HepG2 (cell line): ENCODE data around the gene TRAIP. TPM values are rescaled to one million over a fixed set of nuclear protein-coding genes. Genes with fewer than 3 reads are reported as not detected.

Source experiments
- ATAC-seq: fragments of 200-7000 bp; cut with Tn5 transposase; 3 replicates; pipeline ENCODE4 v1.9.1; 2020; ENCODE audit warnings: mild to moderate bottlenecking, moderate library complexity
- BruUV-seq: library from RNA; stranded (reverse); fragments of 400-500 nt; replicated peaks from 2 replicates; lab custom pipeline; 2021; lab: Mats Ljungman, UMichigan
- CTCF ChIA-PET: fragments of 300-600 bp; formaldehyde crosslinking; extraction: SDS; loops from one replicate; lab custom pipeline; 2021; ENCODE audit warnings: low total read pairs, inconsistent platforms, low intra/inter-chr PET ratio; lab: Yijun Ruan, JAX
- POLR2A ChIA-PET: fragments of 350-600 bp; sonication (Branson Sonifier 250); formaldehyde crosslinking; loops from one replicate; lab custom pipeline; 2020; ENCODE audit warnings: antibody characterized with exemption, inconsistent platforms; lab: Yijun Ruan, JAX
- DNase-seq: peaks from one replicate; pipeline ENCODE4 v3.0.0-alpha.2; 2015; ENCODE audit warnings: low spot score
- FAIRE-seq: peaks from 3 replicates; lab custom pipeline; 2011; peaks lifted over from hg19 to GRCh38; lab: Jason Lieb, UNC
- H2AFZ ChIP-seq: one replicate; pipeline ENCODE4 v1.6.1; 2011; ENCODE audit warnings: low read length, inconsistent platforms
- H3K27ac ChIP-seq: fragments of 300-600 bp; 3 replicates; pipeline ENCODE4 v1.8.0; 2011; ENCODE audit warnings: mixed run types, mild to moderate bottlenecking, mixed read lengths, low read length, inconsistent platforms; ENCODE audit not compliant: insufficient read depth; ENCODE audit errors: extremely low read length
- H3K27me3 ChIP-seq, 2 experiments: fragments of 200-600 bp in 1 of 2; 2 replicates in 1 of 2; 3 replicates in 1 of 2; pipeline versions ENCODE4 v1.6.0 to v1.8.0; 2011; ENCODE audit warnings: low read length in 2 of 2, mild to moderate bottlenecking in 2 of 2, moderate library complexity in 2 of 2, inconsistent platforms in 1 of 2; ENCODE audit not compliant: insufficient read depth in 2 of 2, control insufficient read depth in 1 of 2
- H3K36me3 ChIP-seq, 2 experiments: fragments of 200-600 bp in 1 of 2; replicated peaks in 1 of 2; 2 replicates in 1 of 2; 3 replicates in 1 of 2; pipeline versions ENCODE4 v1.5.1 to v1.8.0; 2011; ENCODE audit warnings: low read length in 2 of 2, inconsistent platforms in 1 of 2; ENCODE audit not compliant: insufficient read depth in 2 of 2, control insufficient read depth in 1 of 2
- H3K4me1 ChIP-seq: 2 replicates; pipeline ENCODE4 v1.5.1; 2012; ENCODE audit warnings: low read length, inconsistent platforms; ENCODE audit not compliant: insufficient read depth
- H3K4me2 ChIP-seq: 2 replicates; pipeline ENCODE4 v1.6.0; 2011; ENCODE audit warnings: low read depth, low read length, inconsistent platforms
- H3K4me3 ChIP-seq, 3 experiments: fragments of 200-600 bp in 1 of 3; sonication (generic), shearing (Covaris generic) in 1 of 3; replicated peaks in 1 of 3; 2 replicates each; pipeline ENCODE4 v1.5.1; 2011 to 2016; ENCODE audit warnings: low read length in 3 of 3, inconsistent platforms in 2 of 3, low read depth in 2 of 3, mild to moderate bottlenecking in 2 of 3, control low read depth in 1 of 3, mixed read lengths in 1 of 3; ENCODE audit not compliant: insufficient read depth in 1 of 3
- H3K79me2 ChIP-seq: one replicate; pipeline ENCODE4 v1.6.1; 2011; ENCODE audit warnings: low read length, inconsistent platforms; ENCODE audit not compliant: insufficient read depth
- H3K9ac ChIP-seq: 2 replicates; pipeline ENCODE4 v1.6.0; 2011; ENCODE audit warnings: mild to moderate bottlenecking, low read depth, low read length, inconsistent platforms; ENCODE audit not compliant: insufficient read depth
- H3K9me3 ChIP-seq: 2 replicates; pipeline ENCODE4 v1.5.1; 2012; ENCODE audit warnings: mild to moderate bottlenecking, low read length
- H4K20me1 ChIP-seq: 2 replicates; pipeline ENCODE4 v1.6.0; 2011; ENCODE audit warnings: inconsistent platforms, mild to moderate bottlenecking, low read length, moderate library complexity; ENCODE audit not compliant: insufficient read depth
- BHLHE40 ChIP-seq: IDR thresholded peaks from 2 replicates; pipeline ENCODE4 v1.6.1; 2011; ENCODE audit warnings: low read length, improper control_type of control experiment
- CTCF ChIP-seq: sonication (generic); formaldehyde crosslinking; IDR thresholded peaks from 2 replicates; pipeline ENCODE4 v1.5.0; 2020; ENCODE audit warnings: mild to moderate bottlenecking, missing genetic modification reagents, moderate library complexity
- KAT2B ChIP-seq: fragments of 150-350 bp; IDR thresholded peaks from 2 replicates; pipeline ENCODE4 v1.6.1; 2014; ENCODE audit warnings: low read depth, low read length, borderline replicate concordance
- PRDM4 ChIP-seq: sonication (generic); formaldehyde crosslinking; IDR thresholded peaks from 2 replicates; pipeline ENCODE4 v1.9.0; 2021; ENCODE audit warnings: missing genetic modification reagents, borderline replicate concordance
- ZNF205 ChIP-seq: IDR thresholded peaks from 2 replicates; pipeline ENCODE4 v1.6.1; 2018; ENCODE audit warnings: missing biosample characterization, missing genetic modification reagents
- WGBS: methylation state at CpG from one replicate; pipeline ENCODE4 v1.1.6; 2017; ENCODE audit warnings: low lambda C conversion rate; 5-methylcytosine and 5-hydroxymethylcytosine counted together
- in situ Hi-C: cut with HindIII; loops from 2 replicates; pipeline ENCODE4 v1.10.0; 2017; ENCODE audit warnings: low pct_unique_long_range_greater_than_20kb; ENCODE audit not compliant: extremely low pct_ligation_motif_present
- intact Hi-C: fragments of 100-400 bp; cut with micrococcal nuclease; formaldehyde crosslinking; loops from one replicate; pipeline ENCODE4 v1.10.0; 2022; ENCODE audit not compliant: unreplicated experiment
- polyA plus RNA-seq, 8 experiments: library from polyadenylated mRNA; depleted of rRNA in 3 of 8; stranded (reverse) in 7 of 8; unstranded in 1 of 8; fragments of >200 nt; fragmentation: Illumina TruSeq in 4 of 8; extraction: Trizol in 4 of 8; gene quantifications; 2 replicates each; pipeline versions ENCODE4 v1.2.1 to v1.2.3, GENCODE V29; 2011 to 2016; ENCODE audit warnings: low read depth in 4 of 8, missing spikeins in 1 of 8, mixed read lengths in 1 of 8; ENCODE audit not compliant: insufficient read depth in 1 of 8
- total RNA-seq, 5 experiments: library from RNA; depleted of rRNA; stranded (reverse); fragments of >200 nt; fragmentation: Illumina TruSeq; extraction: Trizol; gene quantifications; 2 replicates each; pipeline ENCODE4 v1.2.3, GENCODE V29; 2016; ENCODE audit warnings: low read depth in 1 of 5

TRAIP gene
- total and polyA plus RNA-seq, 2 of the 13 experiments (the other 11 are each of a cell fraction or from before 2014, with no cell fraction given), result 13.9 to 23.9 TPM

GRCh38 chr3:49898991-49899390, 42.6 kb upstream of the TRAIP start:
- CTCF ChIA-PET, result no interaction called here
- BruUV-seq, result no TSS peak
- FAIRE-seq, result no peak
- no peak overlapping the region for H3K9ac ChIP-seq
- TF ChIP-seq ZNF205 (no peak), KAT2B (no peak), PRDM4 (CRISPR knock-in tag) (no peak), CTCF (peak; percentile 41), BHLHE40 (0 out of 2 replicates have a peak, but pooled peaks have one; percentile 32)
- TF ChIP-seq, all 625 proteins: peak for 2
- H2AFZ ChIP-seq, result no peak overlapping the region
- DNase-seq (no peak), ATAC-seq (peak; percentile 45)
- in situ Hi-C loops, result no loop called here
- no peaks in the 10 kb centered on the region for H3K36me3 ChIP-seq
- H3K4me3 ChIP-seq, result no peak overlapping the region
- no peaks in the 10 kb centered on the region for H3K79me2 ChIP-seq
- no peaks in the 10 kb centered on the region for H4K20me1 ChIP-seq
- intact Hi-C loops, result no loop called here
- 0% methylated on average over 1 of the region's 6 CpGs for WGBS
- no peak overlapping the region for H3K27ac ChIP-seq
- H3K4me1 ChIP-seq, result peaks cover 31% of the 10 kb centered on the region
- POLR2A ChIA-PET, result interaction anchor here (0.6 kb wide), 1 partner anchor 1002 kb away, joined by 5 read pairs; no protein-coding TSS in a partner anchor
- H3K9me3 ChIP-seq, result no peaks in the 10 kb centered on the region
- H3K4me2 ChIP-seq, result no peak overlapping the region
- H3K27me3 ChIP-seq, result peaks cover 1 to 3% of the 10 kb centered on the region in 2 experiments; a peak in 1 of 5 replicates
